Peyer's patch (tissue), 4 donors: ENCODE data around the gene COLEC12. TPM values are rescaled to one million over a fixed set of nuclear protein-coding genes. Genes with fewer than 3 reads are reported as not detected.
"Not testable (repeated sequence)": the region's sequence is repeated elsewhere in the genome, so short reads cannot be mapped to it uniquely, and the experiment has no call there.

Experiments used
- DNase-seq, 3 donors: peaks; one replicate each; pipeline ENCODE4 v3.0.0-alpha.2; 2017 to 2019
- H3K27ac ChIP-seq, 4 donors: fragments of 200-600 bp; sonication (generic); one replicate each; pipeline ENCODE4 v1.5.1; 2016 to 2019
- H3K27me3 ChIP-seq, 2 donors: fragments of 200-600 bp; sonication (generic); one replicate each; pipeline ENCODE4 v1.5.1; 2019
- H3K36me3 ChIP-seq, 3 donors: fragments of 200-600 bp; sonication (generic); one replicate each; pipeline ENCODE4 v1.5.1; 2016 to 2019
- H3K4me1 ChIP-seq, 4 donors: fragments of 200-600 bp; sonication (generic); one replicate each; pipeline ENCODE4 v1.5.1; 2016 to 2019
- H3K4me3 ChIP-seq, 4 donors: fragments of 200-600 bp; sonication (generic); 1 replicate in 3 of 4; 2 replicates in 1 of 4; pipeline ENCODE4 v1.5.1; 2016 to 2019; ENCODE audit warnings: mild to moderate bottlenecking in 1 of 4
- H3K9me3 ChIP-seq, 4 donors: fragments of 200-600 bp; sonication (generic); one replicate each; pipeline ENCODE4 v1.5.1; 2016 to 2019; ENCODE audit warnings: mild to moderate bottlenecking in 1 of 4
- CTCF ChIP-seq, 6 experiments: fragments of 450-650 bp in 4 of 6; fragments of 200-600 bp in 2 of 6; sonication (generic) in 1 of 6; IDR thresholded peaks; one replicate each; pipeline ENCODE4 v1.5.1; 2017 to 2019; ENCODE audit warnings: antibody characterized with exemption in 6 of 6, mild to moderate bottlenecking in 3 of 6, moderate library complexity in 1 of 6
- POLR2A ChIP-seq, 2 donors: fragments of 450-650 bp; IDR thresholded peaks; one replicate each; pipeline ENCODE4 v1.5.1; 2017; ENCODE audit warnings: antibody characterized with exemption in 2 of 2, mild to moderate bottlenecking in 2 of 2, moderate library complexity in 2 of 2
- total RNA-seq, 4 donors: library from RNA; depleted of rRNA; stranded (reverse); fragments of >200 nt; gene quantifications; one replicate each; pipeline ENCODE4 v1.1.0, GENCODE V29; 2016

The COLEC12 gene
- total RNA-seq, 4 donors from 2014 or later = 0.88 to 7.6 (median 3.8) TPM

DNA sequence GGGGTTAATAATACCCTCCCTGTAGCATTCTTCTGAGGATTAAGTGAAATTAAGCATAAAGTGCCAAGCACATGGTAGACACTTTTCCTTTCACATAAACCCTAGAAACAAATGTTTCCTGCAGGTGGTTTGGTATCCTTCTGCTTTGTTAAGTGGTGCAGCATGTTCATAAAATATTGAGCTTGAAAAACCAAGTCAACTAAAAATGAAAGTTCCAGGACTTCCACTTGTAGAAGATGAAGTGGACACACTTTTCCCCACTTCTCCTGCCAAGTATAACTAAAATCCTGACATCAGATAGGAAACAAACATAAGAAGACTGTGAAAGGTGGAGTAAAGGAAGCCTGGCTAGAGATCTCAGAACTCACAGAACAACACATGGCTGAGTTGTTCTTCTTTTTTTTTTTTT is 90.5 kb downstream of the COLEC12 start:
- Histone ChIP-seq H3K27me3 (no peaks in the 10 kb centered on the region), H3K36me3 (no peaks in the 10 kb centered on the region), H3K4me1 (no peaks in the 10 kb centered on the region), H3K27ac (no peak overlapping the region), H3K4me3 (no peak overlapping the region), H3K9me3 (no peaks in the 10 kb centered on the region)
- DNase-seq = no peak
- TF ChIP-seq CTCF (IDR thresholded peaks at IDR 0.05) (no peak), POLR2A (IDR thresholded peaks at IDR 0.05) (no peak)

- H3K27me3 ChIP-seq = no peaks in the 10 kb centered on the region
- TF ChIP-seq CTCF (IDR thresholded peaks at IDR 0.05) (no peak), POLR2A (IDR thresholded peaks at IDR 0.05) (no peak)
- no peaks in the 10 kb centered on the region for H3K36me3 ChIP-seq
Measured at GRCh38 chr18:408367-408766, 92.1 kb downstream of the COLEC12 start.

DNA sequence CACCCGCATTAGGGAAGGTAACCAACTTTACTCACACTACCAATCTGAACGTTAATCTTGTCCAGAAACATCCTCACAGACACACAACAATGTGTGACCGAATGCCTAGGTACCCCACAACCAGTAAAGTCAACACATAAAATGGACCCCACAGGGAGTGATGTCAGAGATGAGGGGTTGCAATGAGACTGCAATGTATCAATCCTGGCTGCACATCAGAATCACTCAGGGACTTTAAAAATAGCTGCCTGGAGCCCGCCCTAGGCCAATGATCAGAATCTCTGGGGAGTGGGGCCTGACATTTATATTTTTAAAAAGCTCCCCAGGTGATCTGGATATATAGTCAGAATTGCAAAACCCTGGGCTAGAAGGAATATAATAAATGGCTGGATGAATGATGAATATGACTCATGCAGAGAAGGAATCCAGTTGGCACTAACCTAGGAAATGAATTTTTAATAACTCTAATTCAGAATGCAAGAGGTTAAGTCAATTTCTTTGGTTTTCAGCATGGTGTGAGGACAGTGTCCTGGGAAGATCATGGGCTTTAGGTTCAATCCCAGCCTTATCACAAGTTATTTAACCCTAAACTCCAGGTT is 92.8 kb downstream of the COLEC12 start:
- H3K4me3 ChIP-seq = no peak overlapping the region
- H3K9me3 ChIP-seq = peaks cover 0 to 5% (median 0%) of the 10 kb centered on the region in 4 donors
- no peak overlapping the region for H3K27ac ChIP-seq
- no peaks in the 10 kb centered on the region for H3K4me1 ChIP-seq
- H3K27me3 ChIP-seq = no peaks in the 10 kb centered on the region
- TF ChIP-seq CTCF (IDR thresholded peaks at IDR 0.05) = no peak
- no peak for TF ChIP-seq POLR2A (IDR thresholded peaks at IDR 0.05)
- H3K36me3 ChIP-seq = no peaks in the 10 kb centered on the region
- DNase-seq = no peak

More at GRCh38 chr18:408367-408766, 92.1 kb downstream of the COLEC12 start:
- H3K9me3 ChIP-seq = peaks cover 0 to 5% (median 0%) of the 10 kb centered on the region in 4 donors
- no peaks in the 10 kb centered on the region for H3K4me1 ChIP-seq
- no peak overlapping the region for H3K27ac ChIP-seq
- no peak overlapping the region for H3K4me3 ChIP-seq
- DNase-seq = no peak

- H3K9me3 ChIP-seq = peaks cover 0 to 5% (median 0%) of the 10 kb centered on the region in 4 donors
- TF ChIP-seq POLR2A (IDR thresholded peaks at IDR 0.05) (no peak), CTCF (IDR thresholded peaks at IDR 0.05) (no peak)
- no peak for DNase-seq
Measured at GRCh38 chr18:407191-407590, 93.3 kb downstream of the COLEC12 start.

GRCh38 chr18:406677-407076 is 93.8 kb downstream of the COLEC12 start:
- Histone ChIP-seq H3K27ac (no peak overlapping the region), H3K4me1 (no peaks in the 10 kb centered on the region), H3K27me3 (no peaks in the 10 kb centered on the region), H3K36me3 (no peaks in the 10 kb centered on the region), H3K4me3 (no peak overlapping the region), H3K9me3 (peaks cover 0 to 5% (median 0%) of the 10 kb centered on the region in 4 donors)
- no peak for DNase-seq
- no peak for TF ChIP-seq POLR2A (IDR thresholded peaks at IDR 0.05)
- TF ChIP-seq CTCF (IDR thresholded peaks at IDR 0.05) = no peak

More at GRCh38 chr18:407191-407590, 93.3 kb downstream of the COLEC12 start:
- Histone ChIP-seq H3K27ac (no peak overlapping the region), H3K4me3 (no peak overlapping the region), H3K4me1 (no peaks in the 10 kb centered on the region), H3K36me3 (no peaks in the 10 kb centered on the region), H3K27me3 (no peaks in the 10 kb centered on the region)

DNA sequence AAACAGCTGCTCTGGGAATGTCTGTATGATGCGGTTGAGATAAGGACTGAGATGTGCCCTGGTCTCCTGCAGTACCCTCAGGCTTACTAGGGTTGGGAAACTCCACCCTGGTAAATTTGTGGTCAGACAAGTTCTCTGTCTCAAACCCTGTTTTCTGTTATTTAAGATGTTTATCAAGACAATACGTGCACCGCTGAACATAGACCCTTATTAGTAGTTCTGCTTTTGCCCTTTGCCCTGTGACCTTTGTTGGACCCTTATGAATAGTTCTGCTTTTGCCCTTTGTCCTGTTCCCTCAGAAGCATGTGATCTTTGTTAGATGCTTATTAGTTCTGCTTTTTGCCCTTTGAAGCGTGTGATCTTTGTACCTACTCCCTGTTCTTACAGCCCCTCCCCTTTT is 95.5 kb downstream of the COLEC12 start:
- H3K9me3 ChIP-seq, H3K27me3 ChIP-seq, H3K4me1 ChIP-seq, DNase-seq, H3K4me3 ChIP-seq, H3K36me3 ChIP-seq, H3K27ac ChIP-seq: not testable (repeated sequence)
